Fibroblast of peridontal ligament (primary cell): ENCODE data around the gene ZFAND5.

Experiments
- DNase-seq: peaks from one replicate; pipeline ENCODE4 v3.0.0-alpha.2; 2010; ENCODE audit errors: extremely low read depth

ZFAND5 gene

GRCh38 chr9:72363236-72363635 is 1.8 kb downstream of the ZFAND5 start:
- DNase-seq = no peak

GRCh38 chr9:72362680-72363139 is 2.3 kb downstream of the ZFAND5 start:
- peak; percentile 89 for DNase-seq

GRCh38 chr9:72362118-72362531 is 2.9 kb downstream of the ZFAND5 start:
- DNase-seq = peak; percentile 62

- no peak for DNase-seq
Measured at GRCh38 chr9:72361217-72361616, 3.8 kb downstream of the ZFAND5 start.

- DNase-seq = no peak
Measured at GRCh38 chr9:72360324-72360723, 4.7 kb downstream of the ZFAND5 start.

GRCh38 chr9:72356041-72356582 is 8.9 kb downstream of the ZFAND5 start:
- DNase-seq = peak; percentile 45

GRCh38 chr9:72355153-72355552 is 9.9 kb downstream of the ZFAND5 start:
- DNase-seq = no peak

- no peak for DNase-seq
Measured at GRCh38 chr9:72354704-72355103, 10.3 kb downstream of the ZFAND5 start.

GRCh38 chr9:72353455-72354116 is 11.4 kb downstream of the ZFAND5 start:
- DNase-seq = no peak

- no peak for DNase-seq
Measured at GRCh38 chr9:72352911-72353388, 12.1 kb downstream of the ZFAND5 start.

- peak; percentile 51 for DNase-seq
Measured at GRCh38 chr9:72351538-72352453, 13.2 kb downstream of the ZFAND5 start.

- no peak for DNase-seq
Measured at GRCh38 chr9:72349911-72350310, 15.1 kb downstream of the ZFAND5 start.

GRCh38 chr9:72349240-72349639 is 15.8 kb downstream of the ZFAND5 start:
- DNase-seq = no peak

GRCh38 chr9:72346333-72346732 is 18.7 kb downstream of the ZFAND5 start:
- DNase-seq = no peak

- DNase-seq = no peak
Measured at GRCh38 chr9:72338631-72339030, 26.4 kb downstream of the ZFAND5 start.

- DNase-seq = no peak
Measured at GRCh38 chr9:72337286-72337685, 27.7 kb downstream of the ZFAND5 start.

GRCh38 chr9:72334658-72335337 is 30.2 kb downstream of the ZFAND5 start:
- DNase-seq = no peak

GRCh38 chr9:72333709-72334108 is 31.3 kb downstream of the ZFAND5 start:
- no peak for DNase-seq

GRCh38 chr9:72333197-72333596 is 31.8 kb downstream of the ZFAND5 start:
- DNase-seq = no peak

- no peak for DNase-seq
Measured at GRCh38 chr9:72332351-72332750, 32.7 kb downstream of the ZFAND5 start.

- DNase-seq = no peak
Measured at GRCh38 chr9:72327631-72328030, 37.4 kb downstream of the ZFAND5 start.

GRCh38 chr9:72326641-72327040 is 38.4 kb downstream of the ZFAND5 start:
- no peak for DNase-seq
